Esophagus muscularis mucosa (tissue), 3 donors: Measurements from ENCODE around the gene PDPN.

Experiments
- CTCF ChIP-seq, 3 experiments: fragments of 200-600 bp in 2 of 3; fragments of 450-650 bp in 1 of 3; sonication (generic) in 2 of 3; IDR thresholded peaks; one replicate each; pipeline ENCODE4 v1.5.1; 2017 to 2019; ENCODE audit warnings: antibody characterized with exemption in 3 of 3, mild to moderate bottlenecking in 2 of 3, moderate library complexity in 1 of 3
- EP300 ChIP-seq: sonication (generic); formaldehyde crosslinking; IDR thresholded peaks from one replicate; pipeline ENCODE4 v1.6.1; 2017; ENCODE audit warnings: antibody characterized with exemption

DNA sequence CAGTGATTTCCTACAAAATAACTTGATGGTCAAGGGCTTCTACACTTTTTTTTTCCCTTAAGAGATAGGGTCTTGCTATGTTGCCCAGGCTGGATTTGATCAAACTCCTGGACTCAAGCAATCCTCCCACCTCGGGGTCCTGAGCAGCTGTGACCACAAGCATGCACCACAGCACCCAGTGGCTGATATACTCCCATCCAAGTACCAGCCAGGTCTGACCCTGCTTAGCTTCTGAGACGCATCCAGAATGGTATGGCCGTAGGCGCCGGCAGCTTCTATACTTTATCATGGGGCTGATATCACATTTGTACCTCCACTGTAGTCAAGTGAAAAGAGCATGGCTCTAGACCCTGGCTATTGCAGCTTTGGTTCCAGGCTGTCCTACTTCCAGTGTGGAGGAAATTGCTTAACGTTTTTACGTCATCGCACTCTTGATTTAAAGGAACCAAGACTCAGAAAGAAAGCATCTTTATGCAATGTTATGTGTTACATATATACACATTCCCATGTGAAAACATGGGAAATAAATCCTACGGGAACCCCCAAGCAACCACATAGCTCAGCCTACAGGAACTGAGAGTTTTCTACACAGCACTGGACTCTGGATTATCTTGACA is 39.5 kb downstream of the PDPN start:
- TF ChIP-seq CTCF (IDR thresholded peaks at IDR 0.05) (no peak), EP300 (no peak)
